ENCODE measurements around the gene ADORA2B. TPM values are rescaled to one million over a fixed set of nuclear protein-coding genes. Genes with fewer than 3 reads are reported as not detected.
A peak's percentile ranks its signal among the peaks of the same experiment; 100 is the strongest.

Gene ADORA2B
- total and polyA plus RNA-seq, 2 experiments from 2014 or later: 3.3 to 7.9 TPM

GRCh38 chr17:15966183-15966878 lies 21.4 kb downstream of the ADORA2B start (continued):
- TF ChIP-seq ZNF462 (CRISPR knock-in tag; IDR thresholded peaks at IDR 0.05) (peak; percentile 73), POLR2AphosphoS5 (IDR thresholded peaks at IDR 0.05; ENCODE audit: low read depth) (0 out of 2 replicates have a peak, but pooled peaks have one; percentile 12), EZH2phosphoT487 (IDR thresholded peaks at IDR 0.05; ENCODE audit: unreplicated experiment) (no peak), ZNF114 (CRISPR knock-in tag; IDR thresholded peaks at IDR 0.05) (no peak), NANOG (IDR thresholded peaks at IDR 0.05; ENCODE audit: borderline replicate concordance) (peak; percentile 43; the same call in 1 of the 2 replicates), JUNB (IDR thresholded peaks at IDR 0.05; ENCODE audit: unreplicated experiment) (no peak), ETS1 (IDR thresholded peaks at IDR 0.05) (peak; percentile 35; the same call in 1 of the 2 replicates), EZH2 (IDR thresholded peaks at IDR 0.05; ENCODE audit: low read depth, unreplicated experiment) (no peak), ZNF331 (CRISPR knock-in tag; IDR thresholded peaks at IDR 0.05; ENCODE audit: low read depth) (no peak)
